Aorta (tissue), 5 donors: Measurements from ENCODE around the gene FGF11. TPM values are rescaled to one million over a fixed set of nuclear protein-coding genes. Genes with fewer than 3 reads are reported as not detected.

Source experiments
- ATAC-seq: fragments of 200-7000 bp; cut with Tn5 transposase; one replicate; pipeline ENCODE4 v1.9.1; 2022; ENCODE audit warnings: moderate library complexity; ENCODE audit not compliant: low FRiP score
- DNase-seq, 2 donors: peaks; one replicate each; pipeline ENCODE4 v3.0.0-alpha.2; 2020
- H3K27ac ChIP-seq, 2 donors: one replicate each; pipeline ENCODE4 v1.5.1; 2013; ENCODE audit warnings: low read length in 2 of 2, mild to moderate bottlenecking in 2 of 2, moderate library complexity in 2 of 2, control low read depth in 1 of 2, inconsistent platforms in 1 of 2, low read depth in 1 of 2
- H3K27me3 ChIP-seq, 2 donors: one replicate each; pipeline ENCODE4 v1.6.1; 2013; ENCODE audit warnings: control low read depth in 1 of 2, low read length in 1 of 2, mild to moderate bottlenecking in 1 of 2, moderate library complexity in 1 of 2; ENCODE audit not compliant: insufficient read depth in 2 of 2, control insufficient read depth in 1 of 2
- H3K36me3 ChIP-seq, 2 donors: one replicate each; pipeline ENCODE4 v1.6.1; 2013; ENCODE audit warnings: control low read depth in 1 of 2, low read length in 1 of 2, mild to moderate bottlenecking in 1 of 2; ENCODE audit not compliant: insufficient read depth in 2 of 2, control insufficient read depth in 1 of 2
- H3K4me1 ChIP-seq, 2 donors: one replicate each; pipeline ENCODE4 v1.6.1; 2013; ENCODE audit warnings: low read length in 2 of 2, control low read depth in 1 of 2, mild to moderate bottlenecking in 1 of 2, moderate library complexity in 1 of 2; ENCODE audit not compliant: insufficient read depth in 2 of 2, control insufficient read depth in 1 of 2
- H3K4me3 ChIP-seq, 2 donors: one replicate each; pipeline ENCODE4 v1.5.1; 2013; ENCODE audit warnings: low read length in 2 of 2, control low read depth in 1 of 2, mild to moderate bottlenecking in 1 of 2
- H3K9me3 ChIP-seq: one replicate; pipeline ENCODE4 v1.6.1; 2013; ENCODE audit warnings: mild to moderate bottlenecking, low read length; ENCODE audit not compliant: control insufficient read depth
- WGBS, 2 donors: extraction: QIAGEN DNeasy Blood & Tissue Kit; methylation state at CpG; one replicate each; pipeline ENCODE4 v1.1.7; 2013; 5-methylcytosine and 5-hydroxymethylcytosine counted together
- intact Hi-C, 2 donors: fragments of 100-400 bp; cut with DNase I; formaldehyde crosslinking; loops; one replicate each; pipeline versions ENCODE4 v1.14.2 to v1.15.0; 2022
- polyA plus RNA-seq, 2 donors: library from polyadenylated mRNA; stranded (reverse); fragments of 200-250 nt; gene quantifications; one replicate each; pipeline ENCODE4 v1.2.3, GENCODE V29; 2013
- total RNA-seq, 2 donors: library from RNA; stranded (reverse); fragmentation: NEBNext Ultra II Directional; extraction: Animal tissue kit (Norgen Biotek cat#: 25700); gene quantifications; one replicate each; pipeline ENCODE4 v1.2.1, GENCODE V29; 2021
- donor health status: healthy with polysubstance abuse.
- donor health status: Bipolar disorder and iron deficiency.
- donor health status: DM: no; HTN: no; CAD: no.
- donor health status: DM: no; HTN: no; CAD: no.
- donor health status: DM: yes; HTN: yes; CAD: no.

FGF11 gene
- total and polyA plus RNA-seq, 4 donors = 0.54 to 8.0 (median 1.2) TPM; not detected in 1

DNA sequence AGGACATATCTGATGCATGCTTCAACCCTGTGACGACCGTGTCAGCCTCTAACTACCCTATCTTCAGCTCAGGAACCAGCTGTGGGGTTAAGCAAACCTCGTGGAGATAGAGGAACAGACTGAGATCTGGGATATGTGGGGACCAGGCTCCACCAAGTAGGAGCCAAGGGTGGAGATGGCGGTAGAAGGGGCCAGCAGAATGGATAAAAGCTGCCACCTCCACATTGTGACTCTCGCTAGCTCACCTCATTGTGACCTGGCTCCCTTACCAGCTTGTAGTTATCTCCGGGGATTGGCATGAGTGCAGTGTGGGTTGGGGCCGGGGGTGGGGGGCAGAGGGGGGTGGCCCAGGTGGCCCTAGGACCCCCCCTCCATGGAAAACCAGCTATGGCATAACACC lies 14.0 kb upstream of the FGF11 start, which contains the start of gene SPEM2:
Gene SPEM2 (plus strand): TSS at position 301 of the 400 bp plus-strand sequence. CDS start 73 bp downstream, at position 374.
- H3K9me3 ChIP-seq = no peaks in the 10 kb centered on the region
- H3K27ac ChIP-seq = no peak within 1 kb of the TSS
- 80 to 84% methylated on average over 7 of the region's 7 CpGs for WGBS, 2 donors
- no peak for ATAC-seq
- no peak for DNase-seq
- H3K4me3 ChIP-seq = no peak within 1 kb of the TSS
- no peaks in the 10 kb centered on the region for H3K4me1 ChIP-seq
- intact Hi-C loops = no loop called here
- no peaks in the 10 kb centered on the region for H3K27me3 ChIP-seq
- no peaks in the 10 kb centered on the region for H3K36me3 ChIP-seq

DNA sequence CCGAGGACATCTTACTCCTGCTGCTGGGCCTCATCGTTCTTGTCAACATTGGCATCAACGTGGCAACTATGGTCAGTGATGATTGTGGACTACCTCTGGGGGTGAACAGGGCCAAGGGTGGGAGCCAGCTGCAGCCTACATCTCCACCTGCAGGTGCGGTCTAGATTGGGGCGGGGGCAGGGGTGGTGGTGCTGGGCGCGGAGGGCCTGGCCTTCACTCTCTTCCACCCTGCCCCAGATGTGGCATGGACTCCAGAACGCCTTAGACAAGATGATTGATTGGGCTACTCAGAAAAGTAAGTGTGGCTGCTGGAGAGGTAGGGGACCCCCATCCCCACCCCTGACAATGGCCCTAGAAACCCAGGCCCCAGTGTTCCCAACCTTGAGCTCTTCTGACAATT lies 13.6 kb upstream of the FGF11 start:
- DNase-seq (no peak), ATAC-seq (no peak)
- H3K36me3 ChIP-seq = no peaks in the 10 kb centered on the region
- 82 to 92% methylated on average over 8 of the region's 8 CpGs for WGBS, 2 donors
- no peaks in the 10 kb centered on the region for H3K4me1 ChIP-seq
- H3K27ac ChIP-seq = no peak overlapping the region
- no peaks in the 10 kb centered on the region for H3K27me3 ChIP-seq
- no peaks in the 10 kb centered on the region for H3K9me3 ChIP-seq
- H3K4me3 ChIP-seq = no peak overlapping the region
- intact Hi-C loops = no loop called here

DNA sequence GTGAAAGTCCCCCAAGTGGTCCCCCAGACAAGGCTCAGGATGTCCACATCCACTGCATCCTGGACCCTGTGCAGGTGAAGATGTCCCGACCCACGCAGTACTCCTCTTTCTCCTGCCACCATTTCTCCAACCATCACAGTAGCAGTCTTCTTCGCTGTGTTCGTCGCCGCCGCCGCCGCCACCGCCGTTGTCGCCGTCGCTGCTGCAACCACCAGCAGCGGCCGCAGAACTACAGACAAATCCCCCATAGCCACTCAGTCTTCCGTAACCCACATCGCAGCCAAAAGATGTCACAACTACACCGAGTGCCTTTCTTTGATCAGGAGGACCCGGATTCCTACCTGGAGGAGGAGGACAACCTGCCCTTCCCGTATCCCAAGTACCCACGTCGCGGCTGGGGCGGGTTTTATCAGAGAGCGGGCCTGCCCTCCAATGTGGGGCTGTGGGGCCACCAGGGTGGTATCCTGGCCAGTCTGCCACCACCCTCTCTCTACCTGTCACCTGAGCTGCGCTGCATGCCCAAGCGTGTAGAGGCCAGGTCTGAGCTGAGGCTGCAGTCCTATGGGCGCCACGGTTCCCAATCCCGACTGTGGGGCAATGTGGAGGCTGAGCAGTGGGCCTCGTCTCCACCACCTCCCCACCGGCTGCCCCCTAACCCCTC lies 13.0 kb upstream of the FGF11 start:
- no peaks in the 10 kb centered on the region for H3K27me3 ChIP-seq
- H3K9me3 ChIP-seq = no peaks in the 10 kb centered on the region
- H3K4me1 ChIP-seq = no peaks in the 10 kb centered on the region
- no peak overlapping the region for H3K27ac ChIP-seq
- WGBS, 2 donors = 94 to 95% methylated on average over 33 of the region's 33 CpGs
- H3K36me3 ChIP-seq = no peaks in the 10 kb centered on the region
- DNase-seq = peak in 1 of 2 donors; percentile 42
- no peak for ATAC-seq
- no peak overlapping the region for H3K4me3 ChIP-seq
- intact Hi-C loops = no loop called here

DNA sequence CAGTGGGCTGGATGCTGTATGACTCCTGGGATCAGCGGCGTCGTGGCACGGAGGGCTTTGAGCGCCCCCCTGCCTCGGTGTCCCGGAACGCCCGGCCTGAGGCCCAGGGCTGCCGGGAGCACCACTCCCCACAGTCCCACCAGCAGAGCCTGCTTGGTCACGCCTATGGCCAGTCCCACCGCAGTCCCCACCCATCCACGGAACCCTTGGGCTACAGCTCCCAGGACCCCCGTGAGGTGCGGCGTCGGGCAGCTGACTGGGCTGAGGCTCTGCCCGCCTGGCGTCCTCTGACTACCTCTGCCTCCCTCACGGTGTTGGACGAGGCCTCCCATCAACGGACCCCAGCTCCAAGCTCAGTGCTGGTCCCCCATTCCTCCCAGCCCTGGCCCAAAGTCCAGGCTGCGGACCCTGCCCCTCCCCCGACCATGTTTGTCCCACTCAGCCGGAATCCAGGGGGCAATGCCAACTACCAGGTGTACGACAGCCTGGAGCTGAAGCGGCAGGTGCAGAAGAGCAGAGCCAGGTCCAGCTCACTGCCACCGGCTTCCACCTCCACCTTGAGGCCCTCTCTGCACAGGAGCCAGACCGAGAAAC lies 12.3 kb upstream of the FGF11 start:
- ATAC-seq (no peak), DNase-seq (no peak)
- no peaks in the 10 kb centered on the region for H3K27me3 ChIP-seq

DNA sequence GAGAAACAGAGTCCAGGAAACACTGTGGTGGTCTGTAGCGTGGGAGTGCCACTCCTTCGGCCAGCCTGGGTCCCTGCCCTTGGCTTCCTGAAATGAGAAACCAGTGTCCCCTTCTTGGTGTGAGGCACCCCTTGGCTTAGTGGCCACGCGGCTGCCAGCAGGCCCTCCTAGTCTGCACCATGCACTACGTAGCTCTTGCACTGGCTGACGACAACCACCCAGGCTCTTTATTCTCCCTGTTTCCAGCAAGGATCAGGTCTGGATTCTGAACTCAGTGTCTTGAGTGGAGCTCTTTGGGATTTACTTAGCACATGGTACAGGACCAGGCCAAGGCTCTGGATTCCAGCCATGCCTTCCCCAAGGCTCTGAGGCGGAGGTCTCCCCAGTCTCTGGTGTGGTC lies 11.8 kb upstream of the FGF11 start:
- intact Hi-C loops = no loop called here
- ATAC-seq (no peak), DNase-seq (no peak)
- H3K4me3 ChIP-seq = no peak overlapping the region
- 89 to 93% methylated on average over 7 of the region's 7 CpGs for WGBS, 2 donors
- H3K4me1 ChIP-seq = no peaks in the 10 kb centered on the region
- H3K36me3 ChIP-seq = no peaks in the 10 kb centered on the region
- H3K27me3 ChIP-seq = no peaks in the 10 kb centered on the region
- H3K9me3 ChIP-seq = no peaks in the 10 kb centered on the region
- H3K27ac ChIP-seq = no peak overlapping the region

More for the DNA sequence above, 12.3 kb upstream of the FGF11 start:
- Histone ChIP-seq H3K9me3 (no peaks in the 10 kb centered on the region), H3K27ac (no peak overlapping the region), H3K4me1 (no peaks in the 10 kb centered on the region), H3K36me3 (no peaks in the 10 kb centered on the region), H3K4me3 (no peak overlapping the region)
- WGBS, 2 donors = 94% methylated on average over 29 of the region's 29 CpGs
- intact Hi-C loops = no loop called here

DNA sequence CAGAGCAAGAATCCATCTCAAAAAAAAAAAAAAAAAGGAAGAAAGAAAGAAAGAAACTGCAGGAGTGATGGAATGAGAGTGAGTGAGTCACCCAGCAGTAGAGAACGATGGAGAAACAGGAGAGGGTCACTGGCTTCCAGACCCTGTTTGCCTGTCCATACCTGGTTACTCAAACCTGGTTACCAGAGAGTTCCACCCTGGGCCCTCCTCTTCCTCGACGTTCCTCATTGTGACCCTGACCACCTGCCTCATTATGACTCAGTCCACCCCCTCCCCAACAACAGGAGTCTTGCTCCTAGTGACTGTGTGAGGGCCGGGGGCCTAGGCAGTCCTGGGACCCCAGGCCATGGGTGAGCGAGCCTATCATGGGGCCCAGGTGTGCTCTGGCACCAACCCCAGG lies 10.8 kb upstream of the FGF11 start, which contains the start of gene SPEM3:
Gene SPEM3 (plus strand): TSS at position 301 of the 400 bp plus-strand sequence. CDS start 46 bp downstream, at position 347.
- no peaks in the 10 kb centered on the region for H3K9me3 ChIP-seq
- intact Hi-C loops = no loop called here
- 67 to 72% methylated on average over 5 of the region's 5 CpGs for WGBS, 2 donors

DNA sequence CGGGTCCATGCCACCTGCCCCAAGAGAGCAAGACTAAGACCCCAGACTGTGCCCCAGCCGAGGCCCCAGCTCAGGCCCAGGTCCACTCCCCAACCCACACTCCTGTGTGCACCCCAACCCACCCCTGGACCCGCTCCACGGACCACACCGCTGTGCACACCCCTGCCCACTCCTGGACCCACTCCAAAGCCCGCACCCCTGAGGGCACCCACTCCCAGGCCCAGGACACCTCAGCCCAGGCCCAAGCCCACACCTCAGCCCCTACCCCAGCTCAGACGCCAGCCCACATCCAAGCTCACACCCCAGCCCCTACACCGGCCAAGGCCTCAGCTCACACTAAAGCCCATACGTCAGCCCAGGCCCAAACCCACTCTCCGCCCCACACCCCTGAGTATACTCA lies 9.6 kb upstream of the FGF11 start:
- Histone ChIP-seq H3K4me3 (no peak overlapping the region), H3K36me3 (no peaks in the 10 kb centered on the region), H3K9me3 (no peaks in the 10 kb centered on the region), H3K27me3 (no peaks in the 10 kb centered on the region), H3K4me1 (no peaks in the 10 kb centered on the region), H3K27ac (no peak overlapping the region)
- ATAC-seq = peak; percentile 5
- 88 to 93% methylated on average over 10 of the region's 10 CpGs for WGBS, 2 donors
- no peak for DNase-seq
- intact Hi-C loops = loop anchor here in 1 of 2 donors (10.0 kb wide), 1 partner anchor 75 kb away; the partner anchor contains the start of genes KCTD11 and TMEM95

More for the DNA sequence above, 10.8 kb upstream of the FGF11 start, which contains the start of gene SPEM3:
- H3K4me1 ChIP-seq = no peaks in the 10 kb centered on the region
- DNase-seq (no peak), ATAC-seq (no peak)
- no peaks in the 10 kb centered on the region for H3K36me3 ChIP-seq
- no peaks in the 10 kb centered on the region for H3K27me3 ChIP-seq
- no peak within 1 kb of the TSS for H3K4me3 ChIP-seq
- no peak within 1 kb of the TSS for H3K27ac ChIP-seq

DNA sequence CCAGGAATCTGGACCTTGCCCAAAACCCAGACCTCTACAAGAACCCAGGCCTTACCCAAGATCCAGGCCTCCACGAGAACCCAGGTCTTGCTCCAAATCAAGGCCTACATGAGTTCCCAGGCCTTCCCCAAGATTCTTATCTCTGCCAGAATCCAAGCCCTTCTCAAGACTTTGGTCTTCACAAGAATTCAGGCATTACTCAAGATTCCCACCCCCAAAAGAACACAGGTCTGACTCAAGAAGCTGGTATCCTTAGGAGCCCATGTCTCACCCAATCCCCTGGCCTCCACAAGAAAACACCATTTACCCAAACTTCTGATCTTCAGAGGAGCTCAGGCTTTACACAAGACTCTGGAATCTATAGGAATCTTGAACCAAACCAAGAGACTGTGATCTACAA lies 8.1 kb upstream of the FGF11 start:
- WGBS, 2 donors = 84 to 91% methylated on average over 1 of the region's 1 CpG
- ATAC-seq (no peak), DNase-seq (no peak)
- Histone ChIP-seq H3K27ac (no peak overlapping the region), H3K27me3 (no peaks in the 10 kb centered on the region), H3K4me1 (no peaks in the 10 kb centered on the region), H3K4me3 (no peak overlapping the region), H3K9me3 (no peaks in the 10 kb centered on the region), H3K36me3 (no peaks in the 10 kb centered on the region)
- intact Hi-C loops = loop anchor here in 1 of 2 donors (10.0 kb wide), 1 partner anchor 76 kb away; the partner anchor contains the start of genes KCTD11 and TMEM95

DNA sequence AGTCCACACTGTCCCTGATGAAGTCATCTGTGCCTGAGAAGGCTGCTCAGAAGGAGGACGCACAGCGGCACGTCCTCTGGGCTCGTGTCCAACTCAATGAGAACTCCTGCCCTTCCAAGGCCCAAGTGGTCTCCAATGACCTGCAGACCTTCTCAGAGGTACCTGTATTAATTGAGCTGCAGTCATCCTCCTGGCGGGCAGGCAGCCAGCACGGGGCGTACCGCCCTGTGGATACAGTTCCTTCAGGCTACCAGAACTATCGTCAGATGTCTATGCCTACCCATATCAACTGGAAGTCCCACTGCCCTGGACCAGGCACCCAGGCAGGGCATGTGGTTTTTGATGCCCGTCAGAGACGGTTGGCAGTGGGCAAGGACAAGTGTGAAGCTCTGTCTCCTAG lies 7.0 kb upstream of the FGF11 start:
- ATAC-seq (no peak), DNase-seq (no peak)
- H3K27me3 ChIP-seq = no peaks in the 10 kb centered on the region
- no peak overlapping the region for H3K27ac ChIP-seq
- intact Hi-C loops = loop anchor here in 1 of 2 donors (10.0 kb wide), 1 partner anchor 77 kb away; the partner anchor contains the start of genes KCTD11 and TMEM95
- 91 to 94% methylated on average over 11 of the region's 11 CpGs for WGBS, 2 donors
- H3K4me3 ChIP-seq = no peak overlapping the region
- no peaks in the 10 kb centered on the region for H3K4me1 ChIP-seq
- no peaks in the 10 kb centered on the region for H3K36me3 ChIP-seq
- no peaks in the 10 kb centered on the region for H3K9me3 ChIP-seq
